Fibroblast of the aortic adventitia (primary cell): ENCODE data around the gene ADPRM. TPM values are rescaled to one million over a fixed set of nuclear protein-coding genes. Genes with fewer than 3 reads are reported as not detected.

Source experiments
- DNase-seq: peaks from one replicate; pipeline ENCODE4 v3.0.0-alpha.2; 2010; ENCODE audit warnings: low read depth
- H3K4me3 ChIP-seq: 2 replicates; pipeline ENCODE4 v1.5.1; 2011; ENCODE audit warnings: low read depth, mild to moderate bottlenecking, control low read depth, low read length, moderate library complexity
- total RNA-seq: library from RNA; depleted of rRNA; stranded (reverse); fragments of >200 nt; gene quantifications from 2 replicates; pipeline ENCODE4 v1.2.3, GENCODE V29; 2012; ENCODE audit warnings: low replicate concordance
- TF ChIP-seq, protein P1 (sequence below): IDR thresholded peaks from 2 replicates; pipeline ENCODE4 v1.5.1; 2011; ENCODE audit warnings: mild to moderate bottlenecking, low read length, control low read depth, inconsistent platforms; ENCODE audit not compliant: insufficient read depth

Gene ADPRM
- total RNA-seq, 1 donor, result 18.3 TPM

DNA sequence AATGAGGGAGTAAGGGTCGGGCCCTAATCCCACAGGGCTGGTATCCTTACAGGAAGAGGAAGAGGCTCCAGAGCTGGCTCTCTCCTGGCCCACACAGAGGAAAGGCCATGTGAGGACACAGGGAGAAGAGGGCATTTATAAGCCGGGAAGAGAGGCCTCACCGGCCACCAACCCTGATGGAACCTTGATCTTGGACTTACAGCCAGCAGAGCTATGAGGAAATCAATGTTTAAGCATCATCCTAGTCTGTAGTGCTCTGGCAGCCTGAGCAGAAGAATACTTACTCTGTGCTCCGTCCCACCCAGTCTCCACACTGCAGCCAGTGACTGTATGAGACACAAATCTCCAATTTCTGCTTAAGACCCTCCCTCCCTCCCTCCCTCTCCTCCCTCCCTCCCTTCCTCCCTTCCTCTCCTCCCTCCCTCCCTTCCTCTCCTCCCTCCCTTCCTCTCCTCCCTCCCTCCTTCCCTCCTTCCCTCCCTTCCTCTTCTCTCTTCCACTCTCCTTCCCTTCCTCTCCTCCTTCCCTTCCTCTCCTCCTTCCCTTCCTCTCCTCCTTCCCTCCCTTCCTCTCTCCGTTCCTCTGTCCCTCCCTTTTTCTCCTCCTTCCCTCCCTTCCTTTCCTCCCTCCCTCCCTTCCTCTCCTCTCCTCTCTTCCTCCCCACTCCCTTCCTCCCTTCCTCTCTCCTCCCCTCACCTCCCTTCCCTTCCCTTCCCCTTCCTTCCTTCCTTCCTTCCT is 41.3 kb downstream of the ADPRM start:
- peak; percentile 17 for DNase-seq
- no peak overlapping the region for H3K4me3 ChIP-seq
- TF ChIP-seq, protein P1, sequence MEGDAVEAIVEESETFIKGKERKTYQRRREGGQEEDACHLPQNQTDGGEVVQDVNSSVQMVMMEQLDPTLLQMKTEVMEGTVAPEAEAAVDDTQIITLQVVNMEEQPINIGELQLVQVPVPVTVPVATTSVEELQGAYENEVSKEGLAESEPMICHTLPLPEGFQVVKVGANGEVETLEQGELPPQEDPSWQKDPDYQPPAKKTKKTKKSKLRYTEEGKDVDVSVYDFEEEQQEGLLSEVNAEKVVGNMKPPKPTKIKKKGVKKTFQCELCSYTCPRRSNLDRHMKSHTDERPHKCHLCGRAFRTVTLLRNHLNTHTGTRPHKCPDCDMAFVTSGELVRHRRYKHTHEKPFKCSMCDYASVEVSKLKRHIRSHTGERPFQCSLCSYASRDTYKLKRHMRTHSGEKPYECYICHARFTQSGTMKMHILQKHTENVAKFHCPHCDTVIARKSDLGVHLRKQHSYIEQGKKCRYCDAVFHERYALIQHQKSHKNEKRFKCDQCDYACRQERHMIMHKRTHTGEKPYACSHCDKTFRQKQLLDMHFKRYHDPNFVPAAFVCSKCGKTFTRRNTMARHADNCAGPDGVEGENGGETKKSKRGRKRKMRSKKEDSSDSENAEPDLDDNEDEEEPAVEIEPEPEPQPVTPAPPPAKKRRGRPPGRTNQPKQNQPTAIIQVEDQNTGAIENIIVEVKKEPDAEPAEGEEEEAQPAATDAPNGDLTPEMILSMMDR, result no peak

DNA sequence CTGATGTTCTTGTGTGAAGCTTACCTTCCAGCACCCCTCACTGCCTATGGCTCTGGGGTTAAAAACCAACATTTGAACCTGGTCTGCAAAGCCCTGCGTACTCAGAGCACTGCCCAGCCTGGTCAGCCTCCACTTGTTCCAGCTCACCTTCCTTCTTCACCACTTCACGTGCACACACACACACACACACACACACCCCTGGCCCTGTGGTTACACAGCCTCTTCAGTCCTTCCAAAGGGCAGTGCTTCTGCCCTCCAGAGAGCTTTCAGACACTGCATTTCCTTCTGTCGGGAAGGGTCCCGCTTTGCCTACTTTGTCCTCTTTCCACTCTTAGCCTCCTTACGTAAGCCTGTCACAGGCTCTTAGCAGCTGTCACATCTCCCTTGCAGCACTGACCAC is 42.0 kb downstream of the ADPRM start:
- DNase-seq, result no peak
- TF ChIP-seq, protein P1, result no peak
- H3K4me3 ChIP-seq, result no peak overlapping the region

DNA sequence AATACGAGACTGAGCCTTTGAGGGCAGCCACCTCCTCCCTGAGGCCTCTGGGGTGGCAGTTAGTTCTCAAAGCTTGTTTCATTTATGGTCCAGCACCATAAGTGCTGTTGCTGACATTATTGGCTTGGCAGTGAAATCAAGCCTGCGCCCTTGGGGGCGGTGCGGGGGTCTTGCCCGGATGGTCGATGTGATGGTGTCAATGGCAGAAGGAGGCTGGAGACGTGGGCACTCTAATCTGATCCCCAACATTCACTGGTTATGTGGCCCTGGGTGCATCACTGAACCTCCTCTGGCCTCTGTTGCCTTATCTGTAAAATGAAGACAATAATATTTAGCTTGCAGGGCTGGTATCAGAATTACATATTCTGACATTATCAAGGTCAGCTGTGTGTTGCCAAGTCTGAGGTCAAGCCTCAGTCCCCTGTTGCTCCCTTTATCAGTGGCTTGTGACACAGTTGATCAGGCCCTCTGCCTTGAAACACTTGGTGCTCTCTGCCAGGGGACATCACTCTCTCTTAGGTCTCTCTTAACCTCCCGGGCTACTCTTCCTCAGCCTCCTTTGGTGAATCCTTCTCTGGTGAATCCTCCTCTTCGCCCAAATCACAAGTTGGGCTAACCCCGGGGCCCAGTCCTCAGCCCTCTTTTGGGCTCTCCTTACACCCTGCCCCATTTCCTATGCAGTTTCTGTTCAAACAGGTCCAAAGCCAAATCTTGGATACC is 44.2 kb downstream of the ADPRM start:
- TF ChIP-seq, protein P1, result no peak
- no peak overlapping the region for H3K4me3 ChIP-seq
- DNase-seq, result no peak

DNA sequence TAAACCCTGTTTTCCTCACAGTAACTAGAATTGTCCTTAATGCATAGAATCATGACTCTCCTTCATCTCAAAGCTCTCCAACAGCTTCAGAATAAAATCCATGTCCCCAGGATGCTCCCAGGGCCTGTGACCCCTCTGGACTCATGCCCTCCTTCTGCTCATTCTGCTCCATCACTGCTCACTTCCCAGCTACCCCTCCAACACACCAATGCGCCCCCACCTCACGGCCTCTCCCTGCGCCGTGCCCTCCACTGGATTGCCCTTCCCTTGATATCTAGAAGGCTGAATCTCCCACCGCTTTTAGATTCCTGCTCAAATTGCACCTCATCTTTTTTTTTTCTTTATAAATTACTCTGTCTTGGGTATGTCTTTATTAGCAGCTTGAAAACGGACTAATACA is 45.0 kb downstream of the ADPRM start:
- TF ChIP-seq, protein P1, result no peak
- no peak for DNase-seq
- H3K4me3 ChIP-seq, result no peak overlapping the region

DNA sequence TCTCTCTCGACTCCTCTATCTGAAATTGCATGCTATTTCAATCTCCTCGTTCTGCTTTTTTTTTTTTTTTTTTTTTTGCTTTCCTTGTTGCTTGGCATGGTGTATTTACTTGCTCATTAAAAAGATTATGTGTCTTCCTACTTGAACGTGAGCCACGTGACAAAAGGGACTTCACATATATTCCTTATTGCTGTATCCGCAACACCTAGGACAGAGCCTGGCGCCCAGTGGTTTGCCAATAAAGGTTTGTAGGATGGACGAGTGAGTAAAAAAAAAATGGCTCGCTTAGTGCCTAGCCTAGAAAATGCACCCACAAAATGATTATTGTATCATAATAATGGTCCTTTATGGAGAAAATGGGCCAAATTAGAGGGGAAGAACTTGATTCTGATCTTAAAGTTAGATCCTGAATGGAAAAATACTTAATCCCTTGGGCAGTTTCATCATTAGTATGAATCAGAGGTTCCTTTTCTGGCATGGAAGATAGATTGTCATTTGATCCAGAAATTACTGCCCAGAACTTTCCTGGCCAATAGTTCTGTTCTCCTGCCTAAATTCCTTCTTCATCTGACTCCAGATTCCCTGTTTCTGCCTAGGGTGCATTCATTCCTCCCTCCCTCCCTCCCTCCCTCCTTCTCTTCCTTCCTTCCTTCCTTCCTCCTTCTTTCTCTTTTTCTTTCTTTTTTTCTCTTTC is 46.1 kb downstream of the ADPRM start:
- TF ChIP-seq, protein P1, result no peak
- DNase-seq, result peak; percentile 88
- no peak overlapping the region for H3K4me3 ChIP-seq

DNA sequence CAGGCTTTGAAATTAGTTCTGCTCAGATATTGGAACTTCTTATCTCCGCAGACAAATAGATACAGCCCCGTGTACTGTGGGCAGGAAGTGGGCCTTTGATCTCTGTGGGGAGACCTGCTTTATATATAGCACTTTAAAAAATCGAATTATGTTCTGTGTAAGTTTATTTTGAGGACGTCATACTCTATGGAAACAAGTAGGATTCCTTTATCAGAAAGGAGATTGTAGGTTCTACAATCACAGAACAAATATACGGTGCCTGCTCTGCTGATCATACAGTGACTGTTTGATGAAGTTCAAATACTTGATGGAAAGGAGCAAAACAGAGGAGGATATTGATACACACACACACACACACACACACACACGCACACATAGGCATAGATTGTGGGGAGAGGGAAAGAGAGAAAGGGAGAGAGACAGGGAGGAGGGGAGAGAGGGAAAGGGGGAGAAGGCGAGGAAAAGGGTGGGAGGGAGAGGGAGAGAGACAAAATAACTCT is 47.2 kb downstream of the ADPRM start:
- no peak for DNase-seq
- TF ChIP-seq, protein P1, result no peak
- no peak overlapping the region for H3K4me3 ChIP-seq
